ENCODE data around the gene SNCAIP.

Gene SNCAIP

GRCh38 chr5:122419142-122419894, 107.3 kb downstream of the SNCAIP start:
- H3K9ac ChIP-seq (ENCODE audit: low read length), result no peak overlapping the region
- no peaks in the 10 kb centered on the region for H3K27me3 ChIP-seq (ENCODE audit: insufficient read depth, low read length, poor library complexity)
- H3K23ac ChIP-seq (ENCODE audit: low read length), result no peak overlapping the region
- no peak for DNase-seq
- H3K79me2 ChIP-seq (ENCODE audit: control insufficient read depth, insufficient read depth, low read length), result no peaks in the 10 kb centered on the region
- H3K4me2 ChIP-seq (ENCODE audit: low read length), result no peak overlapping the region
- H3K4me3 ChIP-seq (ENCODE audit: low read length), result no peak overlapping the region
- no peaks in the 10 kb centered on the region for H3K4me1 ChIP-seq (ENCODE audit: control insufficient read depth, low read depth, low read length)
- H4K5ac ChIP-seq (ENCODE audit: low read length), result no peak overlapping the region
- H3K4ac ChIP-seq (ENCODE audit: low read depth, low read length), result no peak overlapping the region
- H4K8ac ChIP-seq (ENCODE audit: low read depth, low read length), result no peak overlapping the region
- no peak overlapping the region for H3K56ac ChIP-seq (ENCODE audit: low read length)
- no peaks in the 10 kb centered on the region for H3K36me3 ChIP-seq (ENCODE audit: control insufficient read depth, insufficient read depth, low read length)
- no peak overlapping the region for H3K18ac ChIP-seq (ENCODE audit: low read length)
- H2BK5ac ChIP-seq (ENCODE audit: low read length), result no peak overlapping the region
- H2AK5ac ChIP-seq (ENCODE audit: low read length), result no peak overlapping the region
- no peak overlapping the region for H2BK15ac ChIP-seq (replicated peaks; ENCODE audit: low read depth)
- 100% methylated on average over 1 of the region's 3 CpGs for WGBS (ENCODE audit: extremely low coverage, insufficient coverage, low lambda C conversion rate)
- H3K79me1 ChIP-seq (ENCODE audit: low read length), result no peaks in the 10 kb centered on the region
- H2BK120ac ChIP-seq (ENCODE audit: low read depth, low read length), result no peak overlapping the region
- H3K27ac ChIP-seq (ENCODE audit: low read depth, low read length), result no peak overlapping the region

GRCh38 chr5:122420091-122420490, 108.1 kb downstream of the SNCAIP start:
- Histone ChIP-seq H3K4me3 (ENCODE audit: low read length) (no peak overlapping the region), H3K4me1 (ENCODE audit: control insufficient read depth, low read depth, low read length) (no peaks in the 10 kb centered on the region), H3K4me2 (ENCODE audit: low read length) (no peak overlapping the region), H3K36me3 (ENCODE audit: control insufficient read depth, insufficient read depth, low read length) (no peaks in the 10 kb centered on the region), H2BK120ac (ENCODE audit: low read depth, low read length) (no peak overlapping the region), H3K27me3 (ENCODE audit: insufficient read depth, low read length, poor library complexity) (no peaks in the 10 kb centered on the region), H3K18ac (ENCODE audit: low read length) (no peak overlapping the region), H3K23ac (ENCODE audit: low read length) (no peak overlapping the region), H3K79me2 (ENCODE audit: control insufficient read depth, insufficient read depth, low read length) (no peaks in the 10 kb centered on the region), H4K5ac (ENCODE audit: low read length) (no peak overlapping the region), H3K56ac (ENCODE audit: low read length) (no peak overlapping the region), H2BK5ac (ENCODE audit: low read length) (no peak overlapping the region), H4K8ac (ENCODE audit: low read depth, low read length) (no peak overlapping the region), H3K4ac (ENCODE audit: low read depth, low read length) (no peak overlapping the region), H2BK15ac (replicated peaks; ENCODE audit: low read depth) (no peak overlapping the region), H2AK5ac (ENCODE audit: low read length) (no peak overlapping the region), H3K9ac (ENCODE audit: low read length) (no peak overlapping the region), H3K27ac (ENCODE audit: low read depth, low read length) (no peak overlapping the region), H3K79me1 (ENCODE audit: low read length) (no peaks in the 10 kb centered on the region)
- DNase-seq, result no peak
- no CpG with 5 or more reads among the region's 6 CpGs for WGBS (ENCODE audit: extremely low coverage, insufficient coverage, low lambda C conversion rate)

- no peaks in the 10 kb centered on the region for H3K36me3 ChIP-seq (ENCODE audit: control insufficient read depth, insufficient read depth, low read length)
- H2BK15ac ChIP-seq (replicated peaks; ENCODE audit: low read depth), result no peak overlapping the region
- no peak overlapping the region for H4K5ac ChIP-seq (ENCODE audit: low read length)
- H3K23ac ChIP-seq (ENCODE audit: low read length), result no peak overlapping the region
- no peaks in the 10 kb centered on the region for H3K4me1 ChIP-seq (ENCODE audit: control insufficient read depth, low read depth, low read length)
- H3K18ac ChIP-seq (ENCODE audit: low read length), result no peak overlapping the region
- no peak overlapping the region for H3K9ac ChIP-seq (ENCODE audit: low read length)
- H4K8ac ChIP-seq (ENCODE audit: low read depth, low read length), result no peak overlapping the region
- no peak overlapping the region for H2BK5ac ChIP-seq (ENCODE audit: low read length)
- no peak for DNase-seq
- no peak overlapping the region for H3K4ac ChIP-seq (ENCODE audit: low read depth, low read length)
- H3K79me1 ChIP-seq (ENCODE audit: low read length), result no peaks in the 10 kb centered on the region
- no peak overlapping the region for H3K27ac ChIP-seq (ENCODE audit: low read depth, low read length)
- no peak overlapping the region for H2BK120ac ChIP-seq (ENCODE audit: low read depth, low read length)
- no peaks in the 10 kb centered on the region for H3K79me2 ChIP-seq (ENCODE audit: control insufficient read depth, insufficient read depth, low read length)
- no peak overlapping the region for H2AK5ac ChIP-seq (ENCODE audit: low read length)
- no peak overlapping the region for H3K56ac ChIP-seq (ENCODE audit: low read length)
- WGBS (ENCODE audit: extremely low coverage, insufficient coverage, low lambda C conversion rate), result no CpG with 5 or more reads among the region's 3 CpGs
- no peak overlapping the region for H3K4me2 ChIP-seq (ENCODE audit: low read length)
- no peaks in the 10 kb centered on the region for H3K27me3 ChIP-seq (ENCODE audit: insufficient read depth, low read length, poor library complexity)
- H3K4me3 ChIP-seq (ENCODE audit: low read length), result no peak overlapping the region
Measured at GRCh38 chr5:122420537-122421236, 108.7 kb downstream of the SNCAIP start.

GRCh38 chr5:122421374-122422079, 109.5 kb downstream of the SNCAIP start:
- Histone ChIP-seq H3K79me2 (ENCODE audit: control insufficient read depth, insufficient read depth, low read length) (no peaks in the 10 kb centered on the region), H3K4me3 (ENCODE audit: low read length) (no peak overlapping the region), H2AK5ac (ENCODE audit: low read length) (no peak overlapping the region), H3K18ac (ENCODE audit: low read length) (no peak overlapping the region), H2BK120ac (ENCODE audit: low read depth, low read length) (no peak overlapping the region), H3K4me1 (ENCODE audit: control insufficient read depth, low read depth, low read length) (no peaks in the 10 kb centered on the region), H3K79me1 (ENCODE audit: low read length) (no peaks in the 10 kb centered on the region), H3K36me3 (ENCODE audit: control insufficient read depth, insufficient read depth, low read length) (no peaks in the 10 kb centered on the region), H2BK15ac (replicated peaks; ENCODE audit: low read depth) (no peak overlapping the region), H3K4me2 (ENCODE audit: low read length) (no peak overlapping the region), H3K9ac (ENCODE audit: low read length) (no peak overlapping the region), H3K27ac (ENCODE audit: low read depth, low read length) (no peak overlapping the region), H3K27me3 (ENCODE audit: insufficient read depth, low read length, poor library complexity) (no peaks in the 10 kb centered on the region), H4K8ac (ENCODE audit: low read depth, low read length) (no peak overlapping the region), H3K23ac (ENCODE audit: low read length) (no peak overlapping the region), H3K56ac (ENCODE audit: low read length) (no peak overlapping the region), H4K5ac (ENCODE audit: low read length) (no peak overlapping the region), H3K4ac (ENCODE audit: low read depth, low read length) (no peak overlapping the region), H2BK5ac (ENCODE audit: low read length) (no peak overlapping the region)
- WGBS (ENCODE audit: extremely low coverage, insufficient coverage, low lambda C conversion rate), result no CpG with 5 or more reads among the region's 2 CpGs
- DNase-seq, result no peak

- Histone ChIP-seq H3K27me3 (ENCODE audit: insufficient read depth, low read length, poor library complexity) (no peaks in the 10 kb centered on the region), H4K5ac (ENCODE audit: low read length) (no peak overlapping the region), H3K27ac (ENCODE audit: low read depth, low read length) (no peak overlapping the region), H3K36me3 (ENCODE audit: control insufficient read depth, insufficient read depth, low read length) (no peaks in the 10 kb centered on the region), H3K56ac (ENCODE audit: low read length) (no peak overlapping the region), H3K18ac (ENCODE audit: low read length) (no peak overlapping the region), H3K4ac (ENCODE audit: low read depth, low read length) (no peak overlapping the region), H2BK5ac (ENCODE audit: low read length) (no peak overlapping the region), H3K4me1 (ENCODE audit: control insufficient read depth, low read depth, low read length) (no peaks in the 10 kb centered on the region), H3K79me2 (ENCODE audit: control insufficient read depth, insufficient read depth, low read length) (no peaks in the 10 kb centered on the region), H3K4me2 (ENCODE audit: low read length) (no peak overlapping the region), H3K79me1 (ENCODE audit: low read length) (no peaks in the 10 kb centered on the region), H2BK15ac (replicated peaks; ENCODE audit: low read depth) (no peak overlapping the region), H4K8ac (ENCODE audit: low read depth, low read length) (no peak overlapping the region), H2BK120ac (ENCODE audit: low read depth, low read length) (no peak overlapping the region), H3K9ac (ENCODE audit: low read length) (no peak overlapping the region), H3K4me3 (ENCODE audit: low read length) (no peak overlapping the region), H2AK5ac (ENCODE audit: low read length) (no peak overlapping the region), H3K23ac (ENCODE audit: low read length) (no peak overlapping the region)
- WGBS (ENCODE audit: extremely low coverage, insufficient coverage, low lambda C conversion rate), result no CpG with 5 or more reads among the region's 4 CpGs
- no peak for DNase-seq
Measured at GRCh38 chr5:122423221-122423620, 111.2 kb downstream of the SNCAIP start.

All from mesendoderm (in vitro differentiated cells).